Omental fat pad (tissue), 4 donors: ENCODE measurements around the gene NFKB1. TPM values are rescaled to one million over a fixed set of nuclear protein-coding genes. Genes with fewer than 3 reads are reported as not detected.

Experiments used
- ATAC-seq: fragments of 150-250 bp; one replicate; pipeline ENCODE4 v1.9.1; 2016; ENCODE audit warnings: mild to moderate bottlenecking, moderate library complexity; ENCODE audit not compliant: low FRiP score
- DNase-seq: peaks from one replicate; pipeline ENCODE4 v3.0.0-alpha.2; 2019; ENCODE audit warnings: low spot score
- total RNA-seq, 4 donors: library from RNA; depleted of rRNA; stranded (reverse); fragments of >200 nt; gene quantifications; one replicate each; pipeline ENCODE4 v1.1.0, GENCODE V29; 2016
- TF ChIP-seq, protein P1 (sequence below), 3 donors: fragments of 450-650 bp; IDR thresholded peaks; one replicate each; pipeline ENCODE4 v1.5.1; 2016 to 2017; ENCODE audit warnings: antibody characterized with exemption in 3 of 3, mild to moderate bottlenecking in 3 of 3, moderate library complexity in 2 of 3

Gene NFKB1
- total RNA-seq, 4 donors from 2014 or later: 26.4 to 151 (median 46.6) TPM

DNA sequence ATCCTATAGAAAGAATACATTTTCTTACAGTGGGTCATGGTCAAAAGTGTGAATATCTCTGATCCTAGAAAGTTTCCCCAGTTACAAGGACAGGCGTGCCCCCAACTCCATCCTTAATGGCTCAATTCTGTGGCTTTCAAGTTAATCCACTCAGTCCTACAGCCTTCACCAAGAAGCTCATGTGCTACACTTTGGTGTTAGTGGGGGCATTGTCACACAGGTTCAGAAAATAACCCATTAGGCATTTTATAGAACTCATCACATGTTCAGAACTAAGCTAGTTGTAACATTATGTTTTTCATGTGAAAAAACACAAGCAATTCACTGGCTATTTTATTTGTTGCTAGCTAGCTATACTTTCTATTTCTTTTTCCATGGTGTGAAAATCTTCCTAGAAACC, 20.4 kb downstream of the NFKB1 start:
- ATAC-seq (no peak), DNase-seq (no peak)
- TF ChIP-seq, protein P1, sequence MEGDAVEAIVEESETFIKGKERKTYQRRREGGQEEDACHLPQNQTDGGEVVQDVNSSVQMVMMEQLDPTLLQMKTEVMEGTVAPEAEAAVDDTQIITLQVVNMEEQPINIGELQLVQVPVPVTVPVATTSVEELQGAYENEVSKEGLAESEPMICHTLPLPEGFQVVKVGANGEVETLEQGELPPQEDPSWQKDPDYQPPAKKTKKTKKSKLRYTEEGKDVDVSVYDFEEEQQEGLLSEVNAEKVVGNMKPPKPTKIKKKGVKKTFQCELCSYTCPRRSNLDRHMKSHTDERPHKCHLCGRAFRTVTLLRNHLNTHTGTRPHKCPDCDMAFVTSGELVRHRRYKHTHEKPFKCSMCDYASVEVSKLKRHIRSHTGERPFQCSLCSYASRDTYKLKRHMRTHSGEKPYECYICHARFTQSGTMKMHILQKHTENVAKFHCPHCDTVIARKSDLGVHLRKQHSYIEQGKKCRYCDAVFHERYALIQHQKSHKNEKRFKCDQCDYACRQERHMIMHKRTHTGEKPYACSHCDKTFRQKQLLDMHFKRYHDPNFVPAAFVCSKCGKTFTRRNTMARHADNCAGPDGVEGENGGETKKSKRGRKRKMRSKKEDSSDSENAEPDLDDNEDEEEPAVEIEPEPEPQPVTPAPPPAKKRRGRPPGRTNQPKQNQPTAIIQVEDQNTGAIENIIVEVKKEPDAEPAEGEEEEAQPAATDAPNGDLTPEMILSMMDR (IDR thresholded peaks at IDR 0.05): no peak

DNA sequence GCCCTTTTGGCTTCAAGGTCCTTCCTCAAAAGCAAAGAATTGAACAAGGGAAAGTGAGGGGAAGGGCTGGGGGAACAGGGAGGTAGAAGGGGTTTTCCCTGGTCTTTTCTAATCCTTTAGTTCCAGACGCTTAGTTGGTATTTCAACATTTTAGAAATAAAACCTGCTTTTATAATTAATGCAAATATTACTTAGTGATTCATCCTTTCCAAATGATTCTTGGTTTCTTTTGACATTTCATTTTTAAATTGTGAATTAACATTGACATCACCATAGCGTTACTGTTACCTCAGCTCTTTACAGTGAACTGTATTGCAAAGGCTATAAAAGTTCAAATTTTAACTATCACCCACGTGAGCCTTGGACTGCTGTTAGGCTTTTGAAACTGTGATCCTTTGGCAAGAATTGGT, 20.9 kb downstream of the NFKB1 start:
- DNase-seq (no peak), ATAC-seq (peak; percentile 58)
- TF ChIP-seq, protein P1 (IDR thresholded peaks at IDR 0.05): no peak

DNA sequence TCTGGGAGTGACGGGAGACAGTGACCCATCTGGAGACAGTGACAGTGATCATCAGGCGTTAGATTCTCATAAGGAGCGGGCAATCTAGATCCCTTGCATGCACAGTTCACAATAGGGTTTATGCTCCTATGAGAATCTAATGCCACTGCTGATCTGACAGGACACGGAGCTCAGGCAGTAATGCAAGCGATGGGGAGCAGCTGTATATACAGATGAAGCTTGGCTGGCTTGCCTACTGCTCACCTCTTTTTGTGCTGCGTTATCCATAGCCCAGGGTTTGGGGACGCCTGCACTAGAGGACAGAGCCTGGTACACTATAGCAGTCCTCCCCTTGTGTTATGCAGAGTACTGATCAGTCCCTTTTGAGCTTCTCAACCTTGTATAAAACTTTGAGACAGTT, 23.5 kb downstream of the NFKB1 start:
- DNase-seq (no peak), ATAC-seq (no peak)
- TF ChIP-seq, protein P1 (IDR thresholded peaks at IDR 0.05): no peak

DNA sequence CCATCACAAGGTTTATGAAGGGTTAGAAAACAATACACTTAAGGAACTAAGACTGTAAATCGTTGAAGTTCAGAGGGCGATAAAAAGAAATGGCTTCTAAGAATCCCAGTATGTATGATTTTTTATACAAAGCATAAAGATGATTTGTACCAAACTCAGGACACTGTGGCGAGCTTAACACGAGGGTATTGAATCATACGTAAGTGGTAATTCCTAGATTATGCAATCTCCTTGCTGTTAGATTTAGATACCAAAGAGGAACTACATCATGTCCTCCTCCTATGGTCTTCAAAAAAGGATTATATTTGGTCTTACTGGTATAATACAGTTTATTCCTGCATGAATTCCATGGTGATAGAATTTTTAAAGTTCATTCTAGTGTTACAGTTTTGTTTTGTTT, 23.9 kb downstream of the NFKB1 start:
- TF ChIP-seq, protein P1 (IDR thresholded peaks at IDR 0.05): no peak
- DNase-seq: no peak
- peak; percentile 49 for ATAC-seq

DNA sequence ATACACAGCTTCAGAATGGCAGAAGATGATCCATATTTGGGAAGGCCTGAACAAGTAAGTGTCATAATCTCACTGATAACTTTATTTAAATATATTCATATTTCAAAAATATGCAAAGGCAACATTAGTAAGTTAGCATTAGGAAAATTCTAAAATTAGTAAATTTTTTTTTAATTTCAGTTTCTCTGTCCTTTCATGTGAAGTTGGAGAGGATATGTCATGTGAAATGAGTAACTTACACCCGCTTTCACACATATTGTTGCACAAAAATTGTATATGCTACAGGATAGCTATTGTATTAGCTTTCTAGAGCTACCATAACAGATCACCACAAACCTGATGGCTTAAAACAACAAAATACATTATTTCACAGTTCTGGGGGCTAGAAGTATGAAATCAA, 24.3 kb downstream of the NFKB1 start:
- DNase-seq: no peak
- no peak for ATAC-seq
- TF ChIP-seq, protein P1 (IDR thresholded peaks at IDR 0.05): no peak

DNA sequence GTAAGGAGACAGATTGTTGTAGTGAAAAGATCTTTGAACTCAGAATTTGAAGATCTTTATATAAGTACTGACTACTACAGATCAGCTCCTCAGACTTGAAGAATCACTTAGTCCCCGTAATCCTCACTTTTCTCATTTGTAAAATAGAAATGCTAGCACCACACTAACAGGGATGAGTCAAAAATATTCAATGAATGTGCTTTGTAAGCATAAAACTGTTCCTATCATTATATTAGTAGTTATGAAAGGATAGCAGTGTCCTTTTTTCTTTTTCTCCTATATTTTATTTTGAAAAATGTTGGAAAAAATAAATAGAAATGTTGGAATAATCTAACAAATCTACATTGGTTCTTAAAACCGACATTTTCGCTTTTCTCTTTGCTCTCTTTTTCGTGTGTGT, 25.4 kb downstream of the NFKB1 start:
- no peak for DNase-seq
- no peak for ATAC-seq

DNA sequence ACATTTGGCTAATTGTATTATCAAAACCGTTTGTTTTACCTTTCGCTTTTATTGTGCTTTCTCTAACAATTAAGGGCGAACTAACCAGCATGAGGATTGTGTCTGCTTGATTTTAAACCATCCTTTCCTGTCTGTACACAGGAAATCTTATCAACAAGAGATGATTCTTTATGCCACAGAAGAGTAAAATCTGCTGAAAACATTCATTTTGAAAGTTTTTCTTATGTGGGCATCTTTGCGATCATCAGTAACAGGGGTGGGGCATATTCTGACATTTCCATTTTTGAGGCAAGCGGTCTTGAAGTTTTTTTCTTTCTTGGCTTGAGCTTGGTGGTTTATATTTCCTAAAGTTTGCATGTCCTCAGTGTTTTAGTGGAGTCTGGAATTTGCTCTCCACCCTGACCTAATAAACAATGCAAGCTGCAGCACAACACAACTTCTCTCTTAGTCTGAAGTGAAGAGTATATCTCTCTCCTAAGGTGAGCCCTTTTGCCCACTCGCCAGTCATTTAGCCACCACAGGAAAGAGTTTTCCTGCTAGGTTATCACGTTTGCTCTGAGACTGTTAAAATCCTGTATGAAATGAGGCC, 26.6 kb downstream of the NFKB1 start:
- ATAC-seq (no peak), DNase-seq (no peak)
- TF ChIP-seq, protein P1 (IDR thresholded peaks at IDR 0.05): no peak

More for the DNA sequence above, 25.4 kb downstream of the NFKB1 start:
- TF ChIP-seq, protein P1 (IDR thresholded peaks at IDR 0.05): no peak
